ENCODE measurements around the gene CLDND1. TPM values are rescaled to one million over a fixed set of nuclear protein-coding genes. Genes with fewer than 3 reads are reported as not detected.

The CLDND1 gene
- total and polyA plus RNA-seq, 10 of the 15 experiments (the other 5 are each of a cell fraction or from before 2014, with no cell fraction given): 97.8 to 225 (median 152) TPM

DNA sequence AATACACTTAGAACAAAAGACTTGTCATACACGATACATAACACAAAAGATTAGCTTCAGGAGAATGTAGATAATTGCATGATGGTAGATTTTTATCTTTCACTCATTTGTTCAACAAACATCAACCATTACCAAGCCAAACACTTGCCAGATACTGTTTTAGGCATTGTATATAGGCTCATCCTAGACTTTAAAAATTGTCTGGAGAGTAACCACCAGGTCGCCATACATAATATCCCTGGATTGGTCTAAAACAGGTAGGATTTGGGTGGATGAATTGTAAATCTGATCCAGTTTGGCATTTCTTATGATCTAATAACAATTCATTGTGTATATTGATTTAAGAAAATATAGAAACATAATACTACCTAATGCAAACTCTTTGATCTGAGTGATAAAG lies 31.9 kb upstream of the CLDND1 start:
- Histone ChIP-seq H4K20me1 (ENCODE audit: control insufficient read depth, insufficient read depth) (no peaks in the 10 kb centered on the region), H2AFZ (ENCODE audit: control insufficient read depth, low read depth, low read length) (no peak overlapping the region), H3K4me3 (peak overlapping the region; percentile 73), H3K27ac (ENCODE audit: control insufficient read depth, insufficient read depth) (peak overlapping the region; percentile 100), H3K4me1 (ENCODE audit: control insufficient read depth, insufficient read depth, low read length) (peaks cover 23% of the 10 kb centered on the region), H3K79me2 (ENCODE audit: control insufficient read depth, insufficient read depth, low read length) (peaks cover 93% of the 10 kb centered on the region), H3K9ac (ENCODE audit: control insufficient read depth, insufficient read depth, low read length) (peak overlapping the region; percentile 94), H3K36me3 (ENCODE audit: control insufficient read depth in 2 of 2, insufficient read depth in 2 of 2, low read length in 1 of 2) (no peaks in the 10 kb centered on the region), H3K4me2 (ENCODE audit: control insufficient read depth, insufficient read depth) (peak overlapping the region; percentile 57), H3K27me3 (replicated peaks in 1 of 2; ENCODE audit: control insufficient read depth in 2 of 2, insufficient read depth in 2 of 2, low read length in 1 of 2) (no peaks in the 10 kb centered on the region), H3K9me3 (replicated peaks; ENCODE audit: control insufficient read depth, insufficient read depth, low read length) (no peaks in the 10 kb centered on the region)
- no peak for DNase-seq (ENCODE audit: low read depth, low spot score)
- ChIA-PET POLR2A (interaction anchor here (0.9 to 23.2 kb wide), 7 partner anchors 7 to 177 kb away, joined by 4 to 350 read pairs (median 5); partner anchors contain the start of gene GPR15), SMC1A (ENCODE audit: uncharacterized antibody, unreplicated experiment) (interaction anchor here (0.9 to 23.6 kb wide), 7 partner anchors 8 to 175 kb away, joined by 3 to 603 read pairs (median 47); partner anchors contain the start of genes CLDND1 and GPR15), RAD21 (ENCODE audit: unreplicated experiment) (interaction anchor here (0.9 to 20.2 kb wide), 8 partner anchors 9 to 202 kb away, joined by 3 to 511 read pairs (median 5); partner anchors contain the start of gene GPR15), CTCF (interaction anchor here (0.9 to 5.9 kb wide), 5 partner anchors 8 to 31 kb away, joined by 3 to 32 read pairs (median 9); partner anchors contain the start of genes CLDND1 and GPR15)
- no peak for FAIRE-seq
- TF ChIP-seq CHD1 (IDR thresholded peaks at IDR 0.05; ENCODE audit: low read depth, low read length) (peak; percentile 72; the same call in 1 of the 2 replicates), CBX5 (IDR thresholded peaks at IDR 0.05; ENCODE audit: low read depth) (0 out of 2 replicates have a peak, but pooled peaks have one; percentile 4), ZNF274 (IDR thresholded peaks at IDR 0.05; ENCODE audit: insufficient read depth, insufficient read length) (no peak), STAT3 (IDR thresholded peaks at IDR 0.05; ENCODE audit: low read depth, low read length) (no peak)
- TF ChIP-seq, protein P1, sequence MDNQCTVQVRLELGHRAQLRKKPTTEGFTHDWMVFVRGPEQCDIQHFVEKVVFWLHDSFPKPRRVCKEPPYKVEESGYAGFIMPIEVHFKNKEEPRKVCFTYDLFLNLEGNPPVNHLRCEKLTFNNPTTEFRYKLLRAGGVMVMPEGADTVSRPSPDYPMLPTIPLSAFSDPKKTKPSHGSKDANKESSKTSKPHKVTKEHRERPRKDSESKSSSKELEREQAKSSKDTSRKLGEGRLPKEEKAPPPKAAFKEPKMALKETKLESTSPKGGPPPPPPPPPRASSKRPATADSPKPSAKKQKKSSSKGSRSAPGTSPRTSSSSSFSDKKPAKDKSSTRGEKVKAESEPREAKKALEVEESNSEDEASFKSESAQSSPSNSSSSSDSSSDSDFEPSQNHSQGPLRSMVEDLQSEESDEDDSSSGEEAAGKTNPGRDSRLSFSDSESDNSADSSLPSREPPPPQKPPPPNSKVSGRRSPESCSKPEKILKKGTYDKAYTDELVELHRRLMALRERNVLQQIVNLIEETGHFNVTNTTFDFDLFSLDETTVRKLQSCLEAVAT (IDR thresholded peaks at IDR 0.05): peak; percentile 62
- TF ChIP-seq, protein P2, sequence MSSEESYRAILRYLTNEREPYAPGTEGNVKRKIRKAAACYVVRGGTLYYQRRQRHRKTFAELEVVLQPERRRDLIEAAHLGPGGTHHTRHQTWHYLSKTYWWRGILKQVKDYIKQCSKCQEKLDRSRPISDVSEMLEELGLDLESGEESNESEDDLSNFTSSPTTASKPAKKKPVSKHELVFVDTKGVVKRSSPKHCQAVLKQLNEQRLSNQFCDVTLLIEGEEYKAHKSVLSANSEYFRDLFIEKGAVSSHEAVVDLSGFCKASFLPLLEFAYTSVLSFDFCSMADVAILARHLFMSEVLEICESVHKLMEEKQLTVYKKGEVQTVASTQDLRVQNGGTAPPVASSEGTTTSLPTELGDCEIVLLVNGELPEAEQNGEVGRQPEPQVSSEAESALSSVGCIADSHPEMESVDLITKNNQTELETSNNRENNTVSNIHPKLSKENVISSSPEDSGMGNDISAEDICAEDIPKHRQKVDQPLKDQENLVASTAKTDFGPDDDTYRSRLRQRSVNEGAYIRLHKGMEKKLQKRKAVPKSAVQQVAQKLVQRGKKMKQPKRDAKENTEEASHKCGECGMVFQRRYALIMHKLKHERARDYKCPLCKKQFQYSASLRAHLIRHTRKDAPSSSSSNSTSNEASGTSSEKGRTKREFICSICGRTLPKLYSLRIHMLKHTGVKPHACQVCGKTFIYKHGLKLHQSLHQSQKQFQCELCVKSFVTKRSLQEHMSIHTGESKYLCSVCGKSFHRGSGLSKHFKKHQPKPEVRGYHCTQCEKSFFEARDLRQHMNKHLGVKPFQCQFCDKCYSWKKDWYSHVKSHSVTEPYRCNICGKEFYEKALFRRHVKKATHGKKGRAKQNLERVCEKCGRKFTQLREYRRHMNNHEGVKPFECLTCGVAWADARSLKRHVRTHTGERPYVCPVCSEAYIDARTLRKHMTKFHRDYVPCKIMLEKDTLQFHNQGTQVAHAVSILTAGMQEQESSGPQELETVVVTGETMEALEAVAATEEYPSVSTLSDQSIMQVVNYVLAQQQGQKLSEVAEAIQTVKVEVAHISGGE (CRISPR knock-in tag; IDR thresholded peaks at IDR 0.05): no peak
- TF ChIP-seq, protein P3, sequence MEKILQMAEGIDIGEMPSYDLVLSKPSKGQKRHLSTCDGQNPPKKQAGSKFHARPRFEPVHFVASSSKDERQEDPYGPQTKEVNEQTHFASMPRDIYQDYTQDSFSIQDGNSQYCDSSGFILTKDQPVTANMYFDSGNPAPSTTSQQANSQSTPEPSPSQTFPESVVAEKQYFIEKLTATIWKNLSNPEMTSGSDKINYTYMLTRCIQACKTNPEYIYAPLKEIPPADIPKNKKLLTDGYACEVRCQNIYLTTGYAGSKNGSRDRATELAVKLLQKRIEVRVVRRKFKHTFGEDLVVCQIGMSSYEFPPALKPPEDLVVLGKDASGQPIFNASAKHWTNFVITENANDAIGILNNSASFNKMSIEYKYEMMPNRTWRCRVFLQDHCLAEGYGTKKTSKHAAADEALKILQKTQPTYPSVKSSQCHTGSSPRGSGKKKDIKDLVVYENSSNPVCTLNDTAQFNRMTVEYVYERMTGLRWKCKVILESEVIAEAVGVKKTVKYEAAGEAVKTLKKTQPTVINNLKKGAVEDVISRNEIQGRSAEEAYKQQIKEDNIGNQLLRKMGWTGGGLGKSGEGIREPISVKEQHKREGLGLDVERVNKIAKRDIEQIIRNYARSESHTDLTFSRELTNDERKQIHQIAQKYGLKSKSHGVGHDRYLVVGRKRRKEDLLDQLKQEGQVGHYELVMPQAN (conservative IDR thresholded peaks at IDR 0.05): no peak
- TF ChIP-seq, protein P4, sequence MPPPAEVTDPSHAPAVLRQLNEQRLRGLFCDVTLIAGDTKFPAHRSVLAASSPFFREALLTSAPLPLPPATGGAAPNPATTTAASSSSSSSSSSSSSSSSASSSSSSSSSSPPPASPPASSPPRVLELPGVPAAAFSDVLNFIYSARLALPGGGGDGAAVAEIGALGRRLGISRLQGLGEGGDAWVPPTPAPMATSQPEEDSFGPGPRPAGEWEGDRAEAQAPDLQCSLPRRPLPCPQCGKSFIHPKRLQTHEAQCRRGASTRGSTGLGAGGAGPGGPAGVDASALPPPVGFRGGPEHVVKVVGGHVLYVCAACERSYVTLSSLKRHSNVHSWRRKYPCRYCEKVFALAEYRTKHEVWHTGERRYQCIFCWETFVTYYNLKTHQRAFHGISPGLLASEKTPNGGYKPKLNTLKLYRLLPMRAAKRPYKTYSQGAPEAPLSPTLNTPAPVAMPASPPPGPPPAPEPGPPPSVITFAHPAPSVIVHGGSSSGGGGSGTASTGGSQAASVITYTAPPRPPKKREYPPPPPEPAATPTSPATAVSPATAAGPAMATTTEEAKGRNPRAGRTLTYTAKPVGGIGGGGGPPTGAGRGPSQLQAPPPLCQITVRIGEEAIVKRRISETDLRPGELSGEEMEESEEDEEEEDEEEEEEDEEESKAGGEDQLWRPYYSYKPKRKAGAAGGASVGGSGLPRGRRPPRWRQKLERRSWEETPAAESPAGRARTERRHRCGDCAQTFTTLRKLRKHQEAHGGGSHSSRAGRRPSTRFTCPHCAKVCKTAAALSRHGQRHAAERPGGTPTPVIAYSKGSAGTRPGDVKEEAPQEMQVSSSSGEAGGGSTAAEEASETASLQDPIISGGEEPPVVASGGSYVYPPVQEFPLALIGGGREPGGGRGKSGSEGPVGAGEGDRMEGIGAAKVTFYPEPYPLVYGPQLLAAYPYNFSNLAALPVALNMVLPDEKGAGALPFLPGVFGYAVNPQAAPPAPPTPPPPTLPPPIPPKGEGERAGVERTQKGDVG (CRISPR knock-in tag; IDR thresholded peaks at IDR 0.05): 0 out of 2 replicates have a peak, but pooled peaks have one; percentile 1
- TF ChIP-seq, protein P5, sequence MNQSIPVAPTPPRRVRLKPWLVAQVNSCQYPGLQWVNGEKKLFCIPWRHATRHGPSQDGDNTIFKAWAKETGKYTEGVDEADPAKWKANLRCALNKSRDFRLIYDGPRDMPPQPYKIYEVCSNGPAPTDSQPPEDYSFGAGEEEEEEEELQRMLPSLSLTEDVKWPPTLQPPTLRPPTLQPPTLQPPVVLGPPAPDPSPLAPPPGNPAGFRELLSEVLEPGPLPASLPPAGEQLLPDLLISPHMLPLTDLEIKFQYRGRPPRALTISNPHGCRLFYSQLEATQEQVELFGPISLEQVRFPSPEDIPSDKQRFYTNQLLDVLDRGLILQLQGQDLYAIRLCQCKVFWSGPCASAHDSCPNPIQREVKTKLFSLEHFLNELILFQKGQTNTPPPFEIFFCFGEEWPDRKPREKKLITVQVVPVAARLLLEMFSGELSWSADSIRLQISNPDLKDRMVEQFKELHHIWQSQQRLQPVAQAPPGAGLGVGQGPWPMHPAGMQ (IDR thresholded peaks at IDR 0.05; ENCODE audit: borderline replicate concordance): no peak
- in situ Hi-C loops (cut with MboI) (no loop called here), intact Hi-C loops (cut with micrococcal nuclease; ENCODE audit: unreplicated experiment) (loop anchor here (10.0 kb wide), 1 partner anchor 860 kb away; no protein-coding TSS in a partner anchor)
- TSS peak; percentile 39 for BruUV-seq (replicated peaks)
- WGBS (ENCODE audit: insufficient coverage, insufficient replicate concordance, low lambda C conversion rate, missing lambda C conversion rate): 20% methylated on average over 2 of the region's 2 CpGs
- no peak for ATAC-seq
